ENCODE data around the gene FBXO4. TPM values are rescaled to one million over a fixed set of nuclear protein-coding genes. Genes with fewer than 3 reads are reported as not detected.
A peak's percentile ranks its signal among the peaks of the same experiment; 100 is the strongest.

The FBXO4 gene
- total RNA-seq, 2 experiments from 2014 or later, result 16.1 to 19.1 TPM

GRCh38 chr5:41893074-41893851, 31.8 kb upstream of the FBXO4 start:
- intact Hi-C loops (cut with micrococcal nuclease), result no loop called here
- H3K36me3 Mint-ChIP-seq (ENCODE audit: low read depth), result no peaks in the 10 kb centered on the region
- CTCF ChIA-PET, result interaction anchor here (0.7 to 1.5 kb wide), 2 partner anchors 21 to 37 kb away, joined by 3 to 4 read pairs; no protein-coding TSS in a partner anchor

GRCh38 chr5:41896230-41896629, 28.9 kb upstream of the FBXO4 start:
- H3K36me3 Mint-ChIP-seq (ENCODE audit: low read depth), result no peaks in the 10 kb centered on the region
- no peak overlapping the region for H3K4me3 Mint-ChIP-seq
- H3K9me3 Mint-ChIP-seq, result no peaks in the 10 kb centered on the region
- CTCF ChIA-PET, result no interaction called here
- no peak for DNase-seq
- intact Hi-C loops (cut with micrococcal nuclease), result no loop called here
- H3K27ac Mint-ChIP-seq, result no peak overlapping the region
- peaks cover 5% of the 10 kb centered on the region for H3K4me1 Mint-ChIP-seq (ENCODE audit: low read depth)
- peaks cover 22% of the 10 kb centered on the region for H3K27me3 Mint-ChIP-seq (ENCODE audit: low read depth)

More at GRCh38 chr5:41893074-41893851, 31.8 kb upstream of the FBXO4 start:
- Mint-ChIP-seq H3K4me1 (ENCODE audit: low read depth) (peaks cover 5% of the 10 kb centered on the region), H3K9me3 (no peaks in the 10 kb centered on the region), H3K4me3 (no peak overlapping the region), H3K27ac (no peak overlapping the region), H3K27me3 (ENCODE audit: low read depth) (peaks cover 29% of the 10 kb centered on the region)
- no peak for DNase-seq

GRCh38 chr5:41903382-41903891, 21.6 kb upstream of the FBXO4 start:
- Mint-ChIP-seq H3K9me3 (no peaks in the 10 kb centered on the region), H3K4me1 (ENCODE audit: low read depth) (peaks cover 31% of the 10 kb centered on the region), H3K27me3 (ENCODE audit: low read depth) (no peaks in the 10 kb centered on the region), H3K27ac (peak overlapping the region; percentile 88), H3K4me3 (peak overlapping the region; percentile 79), H3K36me3 (ENCODE audit: low read depth) (peaks cover 6% of the 10 kb centered on the region)
- intact Hi-C loops (cut with micrococcal nuclease), result loop anchor here (5.0 to 10.0 kb wide), 3 partner anchors 1104 to 1411 kb away; partner anchors contain the start of genes HMGCS1 and ZNF131
- DNase-seq, result no peak
- CTCF ChIA-PET, result interaction anchor here (0.6 to 1.1 kb wide), 5 partner anchors 9 to 50 kb away, joined by 3 to 5 read pairs (median 3); partner anchors contain the start of gene FBXO4

GRCh38 chr5:41903892-41904799, 20.9 kb upstream of the FBXO4 start, which contains the start of gene RIMOC1:
TSS of gene RIMOC1 (plus strand) at chr5:41904344. CDS start at chr5:41904368, 24 bp downstream.
- H3K9me3 Mint-ChIP-seq, result no peaks in the 10 kb centered on the region
- H3K36me3 Mint-ChIP-seq (ENCODE audit: low read depth), result peaks cover 6% of the 10 kb centered on the region
- intact Hi-C loops (cut with micrococcal nuclease), result loop anchor here (1.0 to 10.0 kb wide), 8 partner anchors 21 to 1411 kb away; partner anchors contain the start of genes FBXO4, HMGCS1, OXCT1 and RPL37
- H3K27me3 Mint-ChIP-seq (ENCODE audit: low read depth), result no peaks in the 10 kb centered on the region
- CTCF ChIA-PET, result interaction anchor here (0.6 to 1.1 kb wide), 6 partner anchors 9 to 50 kb away, joined by 3 to 5 read pairs (median 4); partner anchors contain the start of gene FBXO4
- peaks cover 38% of the 10 kb centered on the region for H3K4me1 Mint-ChIP-seq (ENCODE audit: low read depth)
- peak within 1 kb of the TSS; percentile 79 for H3K4me3 Mint-ChIP-seq
- peak; percentile 98 for DNase-seq
- H3K27ac Mint-ChIP-seq, result peak within 1 kb of the TSS; percentile 88

DNA sequence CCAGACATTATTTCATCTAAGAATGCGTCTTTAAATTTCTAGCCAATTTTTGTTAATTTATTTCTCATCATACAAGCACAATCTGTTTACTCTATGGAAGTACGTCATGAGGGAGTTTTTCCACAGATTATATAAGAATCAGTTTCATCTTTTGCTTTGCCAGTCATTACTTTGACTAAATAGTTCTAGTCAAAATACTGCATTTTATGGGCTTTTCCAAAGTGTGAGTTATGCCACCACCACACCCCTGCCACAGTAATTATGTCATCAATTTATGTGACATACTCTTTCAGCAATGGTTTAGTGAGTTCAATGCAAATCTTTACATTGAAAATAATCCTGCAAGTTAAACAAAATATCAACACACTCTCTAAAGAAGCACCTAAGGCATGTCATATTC, 18.9 kb upstream of the FBXO4 start:
- Mint-ChIP-seq H3K4me1 (ENCODE audit: low read depth) (peaks cover 40% of the 10 kb centered on the region), H3K36me3 (ENCODE audit: low read depth) (peaks cover 14% of the 10 kb centered on the region), H3K4me3 (no peak overlapping the region), H3K27me3 (ENCODE audit: low read depth) (no peaks in the 10 kb centered on the region), H3K27ac (no peak overlapping the region), H3K9me3 (no peaks in the 10 kb centered on the region)
- DNase-seq, result no peak
- CTCF ChIA-PET, result no interaction called here
- intact Hi-C loops (cut with micrococcal nuclease), result loop anchor here (10.0 kb wide), 1 partner anchor 1409 kb away; the partner anchor contains the start of gene HMGCS1

DNA sequence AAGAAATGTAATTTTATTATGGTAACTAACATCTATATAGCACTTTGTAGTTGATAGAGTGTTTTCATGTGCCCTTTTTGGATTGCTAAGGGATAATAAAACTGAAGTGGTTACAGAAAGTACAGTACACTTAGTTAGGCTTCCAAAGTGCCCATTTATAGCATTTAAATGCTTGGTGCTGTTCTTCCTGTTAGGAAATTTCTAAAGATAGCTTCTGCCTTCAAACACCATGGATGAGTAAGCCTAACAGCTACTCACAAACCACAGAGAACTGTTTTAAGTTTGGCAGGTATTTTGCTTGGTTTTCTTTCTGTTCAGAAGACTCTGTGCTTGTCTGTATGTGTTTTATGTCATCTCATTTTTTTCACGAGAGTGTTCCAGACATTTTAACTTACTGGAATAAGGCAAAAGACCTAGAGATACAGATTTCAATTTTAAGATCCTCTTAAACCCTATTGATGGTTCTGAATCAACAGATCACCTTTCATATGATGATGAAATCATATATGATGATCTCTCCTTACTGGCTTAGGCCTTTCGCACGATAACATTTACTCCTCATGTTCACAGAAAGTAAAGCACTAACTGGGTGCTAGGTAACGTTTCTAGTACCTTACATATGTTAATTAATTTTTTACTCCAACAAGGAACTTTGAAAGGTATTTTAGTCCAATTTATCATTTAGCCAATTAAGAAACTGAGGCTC, 16.6 kb upstream of the FBXO4 start:
- no peak for DNase-seq
- Mint-ChIP-seq H3K36me3 (ENCODE audit: low read depth) (peaks cover 29% of the 10 kb centered on the region), H3K27ac (peak overlapping the region; percentile 50), H3K27me3 (ENCODE audit: low read depth) (no peaks in the 10 kb centered on the region), H3K4me3 (no peak overlapping the region), H3K4me1 (ENCODE audit: low read depth) (peaks cover 47% of the 10 kb centered on the region), H3K9me3 (no peaks in the 10 kb centered on the region)
- intact Hi-C loops (cut with micrococcal nuclease), result loop anchor here (10.0 kb wide), 1 partner anchor 1406 kb away; the partner anchor contains the start of gene HMGCS1
- CTCF ChIA-PET, result interaction anchor here (1.0 kb wide), 1 partner anchor 52 kb away, joined by 5 read pairs; no protein-coding TSS in a partner anchor

- CTCF ChIA-PET, result interaction anchor here (0.9 kb wide), 1 partner anchor 62 kb away, joined by 3 read pairs; no protein-coding TSS in a partner anchor
- DNase-seq, result no peak
- Mint-ChIP-seq H3K27me3 (ENCODE audit: low read depth) (no peaks in the 10 kb centered on the region), H3K36me3 (ENCODE audit: low read depth) (peaks cover 32% of the 10 kb centered on the region), H3K4me3 (no peak overlapping the region), H3K27ac (no peak overlapping the region), H3K9me3 (no peaks in the 10 kb centered on the region), H3K4me1 (ENCODE audit: low read depth) (peaks cover 27% of the 10 kb centered on the region)
- intact Hi-C loops (cut with micrococcal nuclease), result no loop called here
Measured at GRCh38 chr5:41918105-41918504, 7.0 kb upstream of the FBXO4 start.

GRCh38 chr5:41921166-41921565, 3.9 kb upstream of the FBXO4 start:
- intact Hi-C loops (cut with micrococcal nuclease), result loop anchor here (10.0 kb wide), 2 partner anchors 1124 to 1594 kb away; partner anchors contain the start of genes ANXA2R and C5orf34
- Mint-ChIP-seq H3K9me3 (no peaks in the 10 kb centered on the region), H3K36me3 (ENCODE audit: low read depth) (peaks cover 20% of the 10 kb centered on the region), H3K27ac (no peak overlapping the region), H3K4me1 (ENCODE audit: low read depth) (peaks cover 27% of the 10 kb centered on the region), H3K27me3 (ENCODE audit: low read depth) (no peaks in the 10 kb centered on the region), H3K4me3 (no peak overlapping the region)
- CTCF ChIA-PET, result interaction anchor here (0.6 kb wide), 1 partner anchor 93 kb away, joined by 3 read pairs; no protein-coding TSS in a partner anchor
- DNase-seq, result no peak

DNA sequence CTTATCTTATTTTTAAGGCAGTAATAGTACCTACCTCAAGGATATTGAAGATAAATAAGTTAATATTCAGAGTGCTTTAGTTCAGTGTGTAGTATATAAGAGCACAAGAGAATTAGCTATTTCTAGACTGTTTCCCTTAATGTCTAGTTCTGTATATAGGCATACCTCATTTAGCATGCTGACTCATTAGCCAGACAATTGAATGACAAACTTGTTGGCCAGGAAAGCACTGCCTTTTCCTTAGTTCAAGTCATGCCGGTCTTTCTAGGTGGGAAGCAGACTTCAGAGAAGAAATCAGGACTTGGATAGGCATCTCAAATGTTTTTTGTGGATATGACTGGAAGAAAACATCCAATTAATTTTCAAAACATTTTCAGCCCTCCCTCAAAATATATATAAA, 3.2 kb upstream of the FBXO4 start:
- Mint-ChIP-seq H3K36me3 (ENCODE audit: low read depth) (peaks cover 19% of the 10 kb centered on the region), H3K27me3 (ENCODE audit: low read depth) (no peaks in the 10 kb centered on the region), H3K4me3 (no peak overlapping the region), H3K4me1 (ENCODE audit: low read depth) (peaks cover 32% of the 10 kb centered on the region), H3K27ac (no peak overlapping the region), H3K9me3 (no peaks in the 10 kb centered on the region)
- DNase-seq, result no peak
- intact Hi-C loops (cut with micrococcal nuclease), result loop anchor here (10.0 kb wide), 2 partner anchors 1123 to 1593 kb away; partner anchors contain the start of genes ANXA2R and C5orf34
- CTCF ChIA-PET, result no interaction called here

- Mint-ChIP-seq H3K36me3 (ENCODE audit: low read depth) (peaks cover 5% of the 10 kb centered on the region), H3K27ac (peak overlapping the region; percentile 94), H3K27me3 (ENCODE audit: low read depth) (no peaks in the 10 kb centered on the region), H3K9me3 (no peaks in the 10 kb centered on the region), H3K4me1 (ENCODE audit: low read depth) (peaks cover 18% of the 10 kb centered on the region), H3K4me3 (peak overlapping the region; percentile 85)
- peak; percentile 6 for DNase-seq
- CTCF ChIA-PET, result interaction anchor here (1.1 kb wide), 2 partner anchors 21 to 57 kb away, joined by 3 read pairs; no protein-coding TSS in a partner anchor
- intact Hi-C loops (cut with micrococcal nuclease), result loop anchor here (2.0 to 10.0 kb wide), 3 partner anchors 1120 to 1590 kb away; partner anchors contain the start of genes ANXA2R and C5orf34
Measured at GRCh38 chr5:41924526-41924871, 582 bp upstream of the FBXO4 start.

- CTCF ChIA-PET, result interaction anchor here (0.6 to 1.1 kb wide), 4 partner anchors 22 to 950 kb away, joined by 3 read pairs; no protein-coding TSS in a partner anchor
- Mint-ChIP-seq H3K9me3 (no peaks in the 10 kb centered on the region), H3K4me1 (ENCODE audit: low read depth) (peaks cover 18% of the 10 kb centered on the region), H3K27me3 (ENCODE audit: low read depth) (no peaks in the 10 kb centered on the region), H3K4me3 (peak overlapping the region; percentile 85), H3K36me3 (ENCODE audit: low read depth) (peaks cover 6% of the 10 kb centered on the region), H3K27ac (peak overlapping the region; percentile 81)
- peak; percentile 30 for DNase-seq
- intact Hi-C loops (cut with micrococcal nuclease), result loop anchor here (1.0 to 10.0 kb wide), 9 partner anchors 21 to 1589 kb away; partner anchors contain the start of genes ANXA2R, C5orf34, OXCT1 and RIMOC1
Measured at GRCh38 chr5:41925555-41925951, 472 bp downstream of the FBXO4 start.

All from activated naive CD4-positive, alpha-beta T cell treated with anti-CD3 and anti-CD28 coated beads for 36 hours (primary cell).